Stimulated activated naive B cell treated with anti-CD40 and anti-IgM and Interleukin-4, amounts not matched to agents 10 μg/mL and 1 μg/mL and 100 μg/mL, for 72 hours (primary cell): ENCODE measurements around the gene FNDC7.

Source experiments
- ATAC-seq, 2 donors: fragments of 150-1000 bp; cut with Tn5 transposase; replicated peaks; 2 replicates each; pipeline ENCODE4 v1.10.0; 2021; ENCODE audit warnings: moderate library complexity in 1 of 2
- DNase-seq: peaks from one replicate; pipeline ENCODE4 v3.0.0; 2021
- H3K27ac Mint-ChIP-seq: one replicate; pipeline ENCODE4 v1.8.0; 2022; ENCODE audit warnings: mild to moderate bottlenecking, mixed read lengths
- H3K27me3 Mint-ChIP-seq, 2 donors: one replicate each; pipeline ENCODE4 v1.8.0; 2022; ENCODE audit warnings: mixed read lengths in 2 of 2
- H3K36me3 Mint-ChIP-seq, 2 donors: one replicate each; pipeline ENCODE4 v1.8.0; 2022; ENCODE audit warnings: mixed read lengths in 2 of 2, mild to moderate bottlenecking in 1 of 2
- H3K4me1 Mint-ChIP-seq, 2 donors: one replicate each; pipeline ENCODE4 v1.8.0; 2022; ENCODE audit warnings: mixed read lengths in 2 of 2, mild to moderate bottlenecking in 1 of 2
- H3K4me3 Mint-ChIP-seq, 2 donors: one replicate each; pipeline ENCODE4 v1.8.0; 2022; ENCODE audit warnings: mild to moderate bottlenecking in 2 of 2, mixed read lengths in 2 of 2, moderate library complexity in 1 of 2
- H3K9me3 Mint-ChIP-seq, 2 donors: one replicate each; pipeline ENCODE4 v1.8.0; 2022; ENCODE audit warnings: mixed read lengths in 2 of 2, mild to moderate bottlenecking in 1 of 2

The FNDC7 gene

GRCh38 chr1:108742253-108742652 lies 29.5 kb downstream of the FNDC7 start:
- DNase-seq (no peak), ATAC-seq (no peak)
- Mint-ChIP-seq H3K4me3 (no peak overlapping the region), H3K27ac (peak overlapping the region; percentile 31), H3K36me3 (peaks cover 3 to 6% of the 10 kb centered on the region in 2 donors), H3K9me3 (no peaks in the 10 kb centered on the region), H3K4me1 (peaks cover under 1 to 3% of the 10 kb centered on the region in 2 donors), H3K27me3 (no peaks in the 10 kb centered on the region)

DNA sequence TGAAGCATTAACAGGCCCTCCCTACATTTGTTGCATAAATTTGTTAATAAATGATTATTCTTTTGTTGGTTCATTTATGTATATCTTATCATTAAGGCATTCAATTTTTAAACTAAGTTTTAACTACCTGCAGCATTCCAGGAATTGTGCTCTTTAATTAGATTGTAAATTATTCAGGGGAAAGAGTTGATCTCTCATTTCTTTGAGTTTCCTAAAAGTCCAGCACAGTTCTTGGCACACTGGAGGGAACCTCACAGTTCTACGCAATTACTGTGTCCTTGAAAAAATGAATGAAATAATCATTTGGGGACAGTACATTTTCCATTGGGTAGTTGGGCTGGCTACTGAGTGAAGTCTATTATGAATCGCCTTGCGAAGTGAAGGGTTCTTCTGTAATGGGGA lies 33.3 kb downstream of the FNDC7 start:
- Mint-ChIP-seq H3K4me3 (peak overlapping the region; percentile 90 to 94), H3K36me3 (peaks cover 7 to 22% of the 10 kb centered on the region in 2 donors)

DNA sequence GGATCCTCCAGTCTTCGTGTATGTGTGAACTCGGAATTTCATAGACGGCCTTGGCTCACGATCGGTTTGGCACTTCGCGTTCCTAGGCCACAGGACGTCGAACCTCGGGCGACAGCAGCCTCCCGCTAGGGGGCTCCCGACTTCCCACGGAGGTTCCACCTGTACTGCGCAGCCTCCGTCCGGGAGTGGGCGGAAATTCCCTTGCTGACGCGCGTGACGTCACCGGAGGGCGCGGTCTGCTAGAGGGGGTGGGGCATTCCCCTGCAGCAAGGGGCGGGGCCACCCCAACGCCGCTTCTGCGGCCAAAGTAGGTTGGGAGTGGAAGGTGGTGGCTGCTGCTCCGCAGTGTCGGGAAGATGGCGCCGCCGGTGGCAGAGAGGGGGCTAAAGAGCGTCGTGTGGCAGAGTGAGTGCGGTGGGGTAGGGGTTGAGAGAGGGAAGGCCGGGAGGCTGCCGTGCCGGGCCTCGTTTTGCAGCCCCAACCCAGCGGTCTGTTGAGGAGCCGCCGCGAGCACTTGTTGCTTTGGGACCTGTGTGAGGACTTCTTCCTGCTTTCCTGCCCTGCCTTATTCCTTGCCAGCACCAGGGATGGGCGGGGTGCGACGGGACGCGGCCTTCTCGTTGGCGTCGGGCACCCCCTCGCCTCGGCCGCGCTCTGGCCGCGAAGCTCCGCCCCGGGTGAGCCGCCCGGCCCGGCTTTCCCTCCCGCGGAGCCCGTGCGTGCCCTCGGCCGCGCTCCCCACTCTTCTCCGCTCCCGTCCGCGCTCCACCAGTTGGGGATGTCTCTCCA lies 33.9 kb downstream of the FNDC7 start, which contains the start of gene STXBP3:
TSS of gene STXBP3 (plus strand) at position 293 of the 789 bp plus-strand sequence. CDS start at position 357, 64 bp downstream.
- Mint-ChIP-seq H3K4me3 (peak within 1 kb of the TSS; percentile 90 to 94), H3K9me3 (no peaks in the 10 kb centered on the region), H3K4me1 (peaks cover 20 to 30% of the 10 kb centered on the region in 2 donors), H3K27ac (peak within 1 kb of the TSS; percentile 97), H3K27me3 (no peaks in the 10 kb centered on the region), H3K36me3 (peaks cover 7 to 23% of the 10 kb centered on the region in 2 donors)
- DNase-seq (peak; percentile 97), ATAC-seq (peak; percentile 92 to 96)

More for the DNA sequence above, 33.3 kb downstream of the FNDC7 start:
- DNase-seq = no peak
- ATAC-seq = no peak
- Mint-ChIP-seq H3K27ac (peak overlapping the region; percentile 97), H3K9me3 (no peaks in the 10 kb centered on the region), H3K4me1 (peaks cover 20 to 28% of the 10 kb centered on the region in 2 donors), H3K27me3 (no peaks in the 10 kb centered on the region)

DNA sequence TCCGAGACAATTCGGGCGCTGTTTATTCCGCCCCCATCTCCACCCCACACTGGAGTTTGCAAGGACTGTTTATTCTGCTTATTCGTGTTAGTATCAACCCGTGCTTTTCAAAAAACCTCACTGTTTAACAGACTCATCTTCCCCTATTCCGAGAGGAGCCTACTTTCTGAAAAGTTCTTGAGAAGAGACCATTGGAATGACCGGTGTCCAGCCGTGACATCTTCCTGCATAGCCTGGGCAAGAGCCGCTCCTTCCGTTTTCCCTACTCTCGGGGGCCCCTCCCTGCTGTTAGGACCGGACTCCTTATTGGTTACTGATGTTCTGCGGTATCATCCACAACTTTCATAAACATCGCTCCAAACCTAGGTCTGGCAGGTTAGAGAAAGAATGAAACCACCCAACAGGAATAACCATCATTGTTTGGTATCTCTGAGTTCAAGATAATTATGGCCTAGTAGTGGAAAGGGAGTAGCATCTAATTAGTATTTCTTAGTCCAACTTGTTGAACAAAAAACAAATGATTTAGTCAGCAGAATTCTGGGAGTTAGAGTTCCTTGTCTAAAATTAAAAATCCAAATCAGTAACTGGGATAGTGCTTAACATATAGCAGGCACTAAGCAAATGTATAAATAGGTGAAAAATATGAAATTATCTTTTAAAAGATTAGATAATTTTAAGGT lies 34.6 kb downstream of the FNDC7 start:
- peak overlapping the region; percentile 90 to 94 for H3K4me3 Mint-ChIP-seq
- no peaks in the 10 kb centered on the region for H3K9me3 Mint-ChIP-seq
- peak overlapping the region; percentile 97 for H3K27ac Mint-ChIP-seq
- peaks cover 7 to 23% of the 10 kb centered on the region in 2 donors for H3K36me3 Mint-ChIP-seq
- peak; percentile 29 for DNase-seq
- no peaks in the 10 kb centered on the region for H3K27me3 Mint-ChIP-seq
- ATAC-seq = peak; percentile 19 to 34
- H3K4me1 Mint-ChIP-seq = peaks cover 20 to 30% of the 10 kb centered on the region in 2 donors

- Mint-ChIP-seq H3K27ac (no peak overlapping the region), H3K4me1 (peaks cover 20 to 30% of the 10 kb centered on the region in 2 donors), H3K4me3 (peak overlapping the region in 1 of 2 donors; percentile 29), H3K27me3 (no peaks in the 10 kb centered on the region), H3K9me3 (no peaks in the 10 kb centered on the region), H3K36me3 (peaks cover 7 to 24% of the 10 kb centered on the region in 2 donors)
- no peak for DNase-seq
- ATAC-seq = no peak
Measured at GRCh38 chr1:108747898-108748297, 35.2 kb downstream of the FNDC7 start.

DNA sequence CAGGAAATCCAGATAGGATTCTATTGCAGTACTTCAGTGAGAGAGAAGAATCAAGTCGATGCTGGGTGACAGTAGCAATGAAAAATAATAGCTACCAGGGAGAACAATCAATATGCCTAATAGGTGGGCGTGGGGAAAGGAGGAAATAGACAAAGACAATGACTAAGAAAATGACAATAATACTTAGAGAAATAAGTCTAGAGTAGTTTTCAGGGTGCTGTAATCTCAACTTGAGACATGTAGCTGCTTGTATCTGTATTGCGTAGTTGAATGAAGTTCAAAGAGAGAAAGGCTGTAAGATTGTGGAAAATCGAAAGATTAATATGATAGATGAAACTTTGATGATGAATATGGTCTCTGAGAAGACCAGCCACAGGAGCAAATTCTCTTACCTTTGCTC lies 36.4 kb downstream of the FNDC7 start:
- Mint-ChIP-seq H3K27me3 (no peaks in the 10 kb centered on the region), H3K9me3 (no peaks in the 10 kb centered on the region), H3K36me3 (peaks cover 7 to 27% of the 10 kb centered on the region in 2 donors), H3K27ac (no peak overlapping the region), H3K4me3 (no peak overlapping the region), H3K4me1 (peaks cover 20 to 30% of the 10 kb centered on the region in 2 donors)
- no peak for ATAC-seq
- no peak for DNase-seq

DNA sequence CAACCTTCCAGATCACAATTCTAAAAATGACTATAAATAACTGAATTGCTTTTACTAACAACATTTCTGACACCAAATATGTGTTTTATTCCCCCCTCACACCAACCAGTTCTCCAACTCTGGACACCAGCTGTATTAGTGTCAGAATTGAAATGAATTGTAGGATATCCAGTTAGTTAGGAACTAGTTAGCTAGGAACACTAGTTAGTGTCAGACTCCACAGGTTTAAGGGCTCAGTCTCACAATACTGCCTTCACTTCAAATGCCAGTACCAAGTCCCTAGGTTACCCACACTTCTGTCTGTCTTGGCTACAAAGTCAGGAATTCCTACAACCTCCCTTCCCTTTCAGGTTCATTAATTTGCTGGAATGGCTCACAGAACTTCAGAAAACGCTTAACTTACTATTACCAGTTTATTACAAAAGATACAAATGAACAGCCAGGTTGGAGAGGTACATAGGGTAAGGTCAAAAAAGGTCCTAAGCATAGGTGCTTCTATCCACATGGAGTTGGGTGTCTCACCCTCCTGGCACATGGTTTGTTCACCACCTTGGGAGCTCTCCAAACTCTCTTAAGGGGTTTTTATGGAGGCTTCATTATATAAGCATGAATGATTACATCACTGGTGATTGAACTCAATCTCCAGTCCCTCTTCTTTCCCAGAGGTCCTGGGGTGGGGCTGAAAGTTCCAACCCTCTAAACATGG lies 37.9 kb downstream of the FNDC7 start:
- ATAC-seq = no peak
- H3K4me1 Mint-ChIP-seq = peaks cover 20 to 30% of the 10 kb centered on the region in 2 donors
- no peaks in the 10 kb centered on the region for H3K27me3 Mint-ChIP-seq
- no peak overlapping the region for H3K27ac Mint-ChIP-seq
- DNase-seq = no peak
- no peaks in the 10 kb centered on the region for H3K9me3 Mint-ChIP-seq
- H3K4me3 Mint-ChIP-seq = no peak overlapping the region
- peaks cover 10 to 30% of the 10 kb centered on the region in 2 donors for H3K36me3 Mint-ChIP-seq

DNA sequence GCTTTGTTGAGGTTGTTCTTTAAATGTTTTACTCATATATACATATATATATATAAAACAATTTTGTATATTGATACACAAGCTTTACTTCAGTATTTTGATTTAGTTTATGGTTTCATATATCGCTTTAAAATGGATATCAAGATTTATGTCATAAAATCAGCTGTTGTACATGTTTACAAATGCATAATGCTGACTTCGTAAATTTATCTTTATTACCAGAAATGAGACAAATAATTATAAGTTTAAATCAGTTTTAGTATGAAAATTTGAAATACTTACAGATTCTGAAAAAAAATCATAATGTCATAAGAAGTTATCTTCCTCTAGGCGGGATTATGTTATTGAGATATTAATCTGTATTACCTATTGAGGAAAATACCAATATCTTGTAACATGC lies 40.7 kb downstream of the FNDC7 start:
- no peaks in the 10 kb centered on the region for H3K27me3 Mint-ChIP-seq
- H3K36me3 Mint-ChIP-seq = peaks cover 7 to 22% of the 10 kb centered on the region in 2 donors
- H3K27ac Mint-ChIP-seq = no peak overlapping the region
- ATAC-seq (no peak), DNase-seq (no peak)
- H3K9me3 Mint-ChIP-seq = no peaks in the 10 kb centered on the region
- peaks cover 15 to 25% of the 10 kb centered on the region in 2 donors for H3K4me1 Mint-ChIP-seq
- no peak overlapping the region for H3K4me3 Mint-ChIP-seq

DNA sequence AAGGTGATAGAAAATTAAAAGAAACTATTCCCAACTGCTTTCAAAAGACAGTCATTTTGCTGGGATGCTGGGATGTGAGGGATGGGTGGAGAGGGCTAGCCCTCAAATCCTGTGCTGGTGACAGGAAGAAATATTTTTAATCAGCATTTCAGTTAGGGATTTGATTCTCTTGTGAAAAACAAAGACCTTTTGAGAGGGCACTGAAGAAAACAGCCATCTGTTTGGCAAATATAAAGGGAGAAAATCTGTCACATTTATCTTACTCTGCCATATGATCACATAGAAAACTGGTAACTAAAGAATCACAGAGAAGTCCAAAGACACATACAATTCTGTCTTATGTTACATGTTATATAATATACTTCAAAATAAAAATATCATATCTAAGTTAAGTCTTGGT lies 46.1 kb downstream of the FNDC7 start:
- no peak overlapping the region for H3K27ac Mint-ChIP-seq
- H3K4me3 Mint-ChIP-seq = no peak overlapping the region
- DNase-seq = no peak
- H3K36me3 Mint-ChIP-seq = peaks cover 8 to 15% of the 10 kb centered on the region in 2 donors
- H3K9me3 Mint-ChIP-seq = no peaks in the 10 kb centered on the region
- H3K4me1 Mint-ChIP-seq = no peaks in the 10 kb centered on the region
- ATAC-seq = no peak
- H3K27me3 Mint-ChIP-seq = no peaks in the 10 kb centered on the region

DNA sequence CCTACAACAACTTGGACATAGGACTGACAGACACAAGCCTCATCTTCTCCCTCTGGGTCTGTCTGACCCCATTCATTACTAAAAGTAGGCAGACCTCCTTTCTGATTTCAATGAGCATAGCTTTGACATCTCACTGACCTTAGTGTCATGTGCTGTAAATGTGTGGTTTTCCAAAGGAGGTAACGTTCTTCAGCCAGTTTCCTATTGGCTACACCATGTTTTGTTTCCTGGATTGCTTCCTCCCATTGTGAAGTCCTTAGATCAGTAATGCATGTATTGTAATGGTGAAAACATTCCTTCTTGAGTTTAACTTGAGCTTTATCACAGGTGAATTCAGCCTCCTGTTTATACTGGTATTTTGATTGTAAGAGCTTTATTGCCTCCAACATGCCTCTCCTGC lies 54.4 kb downstream of the FNDC7 start:
- Mint-ChIP-seq H3K27ac (no peak overlapping the region), H3K36me3 (peaks cover 21 to 33% of the 10 kb centered on the region in 2 donors), H3K27me3 (no peaks in the 10 kb centered on the region), H3K4me3 (no peak overlapping the region), H3K9me3 (no peaks in the 10 kb centered on the region), H3K4me1 (peaks cover 0 to 5% of the 10 kb centered on the region in 2 donors)
- ATAC-seq = no peak
- no peak for DNase-seq

- Mint-ChIP-seq H3K4me3 (no peak overlapping the region), H3K4me1 (peaks cover 0 to 5% of the 10 kb centered on the region in 2 donors), H3K27ac (no peak overlapping the region), H3K36me3 (peaks cover 19 to 31% of the 10 kb centered on the region in 2 donors), H3K9me3 (no peaks in the 10 kb centered on the region), H3K27me3 (no peaks in the 10 kb centered on the region)
- ATAC-seq (no peak), DNase-seq (no peak)
Measured at GRCh38 chr1:108767708-108768107, 55.0 kb downstream of the FNDC7 start.

- no peak for ATAC-seq
Measured at GRCh38 chr1:108777839-108778238, 65.1 kb downstream of the FNDC7 start.

DNA sequence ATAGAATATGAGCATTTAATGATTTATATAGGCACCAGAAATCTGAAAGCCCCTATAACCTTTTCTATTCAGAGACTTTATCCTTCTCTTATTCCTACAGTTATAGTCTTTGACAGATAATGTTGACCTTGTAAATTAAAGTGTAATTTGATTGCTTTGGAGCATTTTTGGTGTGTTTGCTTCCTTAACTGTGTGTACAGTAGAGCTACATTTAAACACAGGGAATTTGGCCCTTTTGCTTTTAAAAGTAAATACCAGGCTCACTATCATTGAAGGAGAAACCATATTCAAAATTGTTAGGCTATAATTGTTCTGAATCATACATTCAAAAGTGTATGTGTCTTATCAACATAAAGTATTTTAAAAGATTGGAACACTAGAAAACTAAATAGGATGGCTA lies 66.7 kb downstream of the FNDC7 start:
- DNase-seq = no peak
- Mint-ChIP-seq H3K27me3 (no peaks in the 10 kb centered on the region), H3K4me3 (no peak overlapping the region), H3K36me3 (peaks cover 31 to 50% of the 10 kb centered on the region in 2 donors), H3K9me3 (peaks cover 2% of the 10 kb centered on the region in 2 donors), H3K4me1 (no peaks in the 10 kb centered on the region), H3K27ac (no peak overlapping the region)
- ATAC-seq = no peak

More at GRCh38 chr1:108777839-108778238, 65.1 kb downstream of the FNDC7 start:
- H3K9me3 Mint-ChIP-seq = no peaks in the 10 kb centered on the region
- H3K27ac Mint-ChIP-seq = no peak overlapping the region
- no peaks in the 10 kb centered on the region for H3K27me3 Mint-ChIP-seq
- H3K4me1 Mint-ChIP-seq = no peaks in the 10 kb centered on the region
- H3K4me3 Mint-ChIP-seq = no peak overlapping the region
- DNase-seq = no peak
- H3K36me3 Mint-ChIP-seq = peaks cover 25 to 41% of the 10 kb centered on the region in 2 donors

DNA sequence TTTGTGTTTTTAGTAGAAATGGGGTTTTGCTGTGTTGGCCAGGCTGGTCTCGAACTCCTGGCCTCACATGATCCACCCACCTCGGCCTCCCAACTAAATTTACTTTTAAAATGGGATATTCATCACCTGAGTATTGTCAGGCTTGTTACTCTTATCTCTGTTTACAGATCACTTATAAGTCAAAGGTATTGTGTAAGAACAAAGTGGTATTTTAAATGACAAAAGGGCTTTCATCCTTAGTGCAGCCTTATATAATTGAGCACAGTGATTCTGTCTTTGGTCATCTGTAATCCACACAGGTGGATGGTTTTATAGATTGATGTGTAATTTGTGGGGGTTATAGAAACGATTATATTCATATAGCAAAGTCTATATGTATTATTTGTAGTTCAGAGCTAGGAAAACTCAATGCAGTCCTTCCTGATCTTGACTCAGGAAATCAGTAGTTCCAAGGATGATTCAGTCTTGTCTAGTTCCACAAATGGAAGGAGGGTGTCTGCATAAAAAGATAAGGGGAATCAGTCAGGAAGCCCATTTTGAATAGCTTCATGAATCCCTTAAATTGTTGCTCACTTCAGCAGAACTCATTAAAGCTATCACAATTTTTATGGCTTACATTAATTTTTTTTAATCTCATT lies 68.3 kb downstream of the FNDC7 start:
- no peaks in the 10 kb centered on the region for H3K4me1 Mint-ChIP-seq
- no peak overlapping the region for H3K4me3 Mint-ChIP-seq
- ATAC-seq = no peak
- H3K27me3 Mint-ChIP-seq = no peaks in the 10 kb centered on the region
- DNase-seq = no peak
- H3K9me3 Mint-ChIP-seq = peaks cover 9 to 17% of the 10 kb centered on the region in 2 donors
- H3K36me3 Mint-ChIP-seq = peaks cover 39 to 53% of the 10 kb centered on the region in 2 donors
- peak overlapping the region; percentile 20 for H3K27ac Mint-ChIP-seq
